Type B pancreatic cell (in vitro differentiated cells): ENCODE data around the gene CA6. TPM values are rescaled to one million over a fixed set of nuclear protein-coding genes. Genes with fewer than 3 reads are reported as not detected.
"Not testable (repeated sequence)": the region's sequence is repeated elsewhere in the genome, so short reads cannot be mapped to it uniquely, and the experiment has no call there.

Source experiments
- DNase-seq: peaks from one replicate; pipeline ENCODE4 v3.0.0; 2021; ENCODE audit warnings: mixed read lengths; ENCODE audit not compliant: unreplicated experiment; ENCODE audit errors: extremely low spot score
- H3K27ac Mint-ChIP-seq: 2 replicates; pipeline ENCODE4 v1.8.0; 2021; ENCODE audit warnings: mild to moderate bottlenecking, mixed read lengths
- H3K27me3 Mint-ChIP-seq: 2 replicates; pipeline ENCODE4 v1.8.0; 2021; ENCODE audit warnings: mixed read lengths
- H3K36me3 Mint-ChIP-seq: 2 replicates; pipeline ENCODE4 v1.8.0; 2021; ENCODE audit warnings: mixed read lengths
- H3K4me1 Mint-ChIP-seq: one replicate; pipeline ENCODE4 v1.8.0; 2021; ENCODE audit warnings: mixed read lengths; ENCODE audit not compliant: unreplicated experiment
- H3K4me3 Mint-ChIP-seq: 2 replicates; pipeline ENCODE4 v1.8.0; 2021; ENCODE audit warnings: mild to moderate bottlenecking, mixed read lengths
- H3K9me3 Mint-ChIP-seq: 2 replicates; pipeline ENCODE4 v1.8.0; 2021; ENCODE audit warnings: mixed read lengths
- total RNA-seq: library from RNA; stranded (reverse); gene quantifications from 2 replicates; pipeline ENCODE4 v1.2.1, GENCODE V29; 2021; ENCODE audit warnings: low replicate concordance
- TF ChIP-seq, protein P1 (sequence below): fragments of 200-600 bp; sonication (generic); conservative IDR thresholded peaks from 2 replicates; pipeline ENCODE4 v1.5.0; 2021; ENCODE audit warnings: antibody characterized with exemption, mild to moderate bottlenecking

Gene CA6
- total RNA-seq, 1 donor from 2014 or later: not detected

DNA sequence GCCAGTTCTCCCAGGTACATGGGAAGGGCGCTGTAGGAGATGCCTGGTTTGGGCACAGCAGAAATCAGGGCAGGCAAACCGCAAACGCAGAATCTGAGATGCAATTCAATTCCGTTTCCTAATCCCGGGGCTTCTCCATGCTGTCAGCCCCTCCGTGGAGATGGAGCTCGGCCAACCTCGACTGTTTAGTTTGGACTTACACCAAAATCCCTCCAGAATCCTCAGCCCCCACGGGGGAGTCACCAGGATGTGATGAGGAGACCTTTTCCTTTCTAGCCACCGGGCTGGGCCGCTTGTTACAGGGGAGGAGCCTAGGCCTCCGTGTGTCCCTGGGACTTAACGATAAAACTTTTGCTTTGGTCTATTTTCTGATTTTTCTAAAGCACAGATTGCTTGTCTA is 72.7 kb downstream of the CA6 start:
- H3K27me3 Mint-ChIP-seq: no peaks in the 10 kb centered on the region
- no peak overlapping the region for H3K4me3 Mint-ChIP-seq
- DNase-seq: no peak
- H3K27ac Mint-ChIP-seq: no peak overlapping the region
- TF ChIP-seq, protein P1, sequence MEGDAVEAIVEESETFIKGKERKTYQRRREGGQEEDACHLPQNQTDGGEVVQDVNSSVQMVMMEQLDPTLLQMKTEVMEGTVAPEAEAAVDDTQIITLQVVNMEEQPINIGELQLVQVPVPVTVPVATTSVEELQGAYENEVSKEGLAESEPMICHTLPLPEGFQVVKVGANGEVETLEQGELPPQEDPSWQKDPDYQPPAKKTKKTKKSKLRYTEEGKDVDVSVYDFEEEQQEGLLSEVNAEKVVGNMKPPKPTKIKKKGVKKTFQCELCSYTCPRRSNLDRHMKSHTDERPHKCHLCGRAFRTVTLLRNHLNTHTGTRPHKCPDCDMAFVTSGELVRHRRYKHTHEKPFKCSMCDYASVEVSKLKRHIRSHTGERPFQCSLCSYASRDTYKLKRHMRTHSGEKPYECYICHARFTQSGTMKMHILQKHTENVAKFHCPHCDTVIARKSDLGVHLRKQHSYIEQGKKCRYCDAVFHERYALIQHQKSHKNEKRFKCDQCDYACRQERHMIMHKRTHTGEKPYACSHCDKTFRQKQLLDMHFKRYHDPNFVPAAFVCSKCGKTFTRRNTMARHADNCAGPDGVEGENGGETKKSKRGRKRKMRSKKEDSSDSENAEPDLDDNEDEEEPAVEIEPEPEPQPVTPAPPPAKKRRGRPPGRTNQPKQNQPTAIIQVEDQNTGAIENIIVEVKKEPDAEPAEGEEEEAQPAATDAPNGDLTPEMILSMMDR: no peak
- H3K36me3 Mint-ChIP-seq: no peaks in the 10 kb centered on the region
- no peaks in the 10 kb centered on the region for H3K9me3 Mint-ChIP-seq
- peaks cover 5% of the 10 kb centered on the region for H3K4me1 Mint-ChIP-seq

DNA sequence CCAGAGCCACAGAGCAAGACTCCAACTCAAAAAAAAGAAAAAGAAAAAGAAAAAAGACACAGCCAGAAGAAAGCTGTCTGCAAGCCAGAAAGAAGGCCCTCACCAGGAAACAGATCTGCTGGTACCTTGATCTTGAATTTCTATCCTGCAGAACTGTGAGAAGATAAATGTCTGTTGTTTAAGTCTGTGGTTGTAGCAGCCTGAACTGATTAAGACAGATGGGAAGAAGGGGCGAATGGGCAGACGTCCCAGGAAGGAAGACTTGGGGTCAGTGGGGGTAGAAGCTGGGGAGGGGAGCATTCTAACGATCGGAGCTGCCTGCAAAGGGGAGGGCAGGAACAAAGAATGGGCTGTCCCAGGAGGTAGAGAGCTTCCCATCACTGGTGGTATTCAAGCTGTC is 74.2 kb downstream of the CA6 start:
- TF ChIP-seq, protein P1: no peak
- Mint-ChIP-seq H3K27ac (peak overlapping the region; percentile 18), H3K27me3 (no peaks in the 10 kb centered on the region), H3K4me1 (peaks cover 5% of the 10 kb centered on the region), H3K4me3 (no peak overlapping the region), H3K9me3 (no peaks in the 10 kb centered on the region), H3K36me3 (no peaks in the 10 kb centered on the region)
- no peak for DNase-seq

DNA sequence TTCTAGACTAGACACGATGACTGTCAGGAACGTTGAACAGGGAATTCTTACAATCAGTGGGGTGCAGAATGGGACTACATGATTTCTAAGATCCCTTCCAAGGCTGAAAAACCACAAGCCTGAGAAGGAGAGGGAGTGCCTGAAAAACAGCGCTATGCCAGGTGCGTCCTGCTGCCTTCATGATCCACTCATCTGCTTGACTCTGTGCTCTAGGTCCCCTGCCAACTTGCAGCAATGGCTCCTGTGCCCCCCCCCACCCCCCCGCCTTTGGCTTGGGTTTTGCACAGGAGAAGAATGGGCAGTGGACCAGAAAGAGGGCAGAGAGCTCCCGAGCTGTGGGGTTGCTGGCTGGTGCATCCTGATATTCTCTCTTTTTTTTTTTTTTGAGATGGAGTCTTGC is 74.6 kb downstream of the CA6 start:
- H3K27ac Mint-ChIP-seq: no peak overlapping the region
- no peaks in the 10 kb centered on the region for H3K36me3 Mint-ChIP-seq
- peaks cover 5% of the 10 kb centered on the region for H3K4me1 Mint-ChIP-seq
- H3K4me3 Mint-ChIP-seq: no peak overlapping the region
- H3K27me3 Mint-ChIP-seq: no peaks in the 10 kb centered on the region
- TF ChIP-seq, protein P1: no peak
- no peak for DNase-seq
- H3K9me3 Mint-ChIP-seq: no peaks in the 10 kb centered on the region

DNA sequence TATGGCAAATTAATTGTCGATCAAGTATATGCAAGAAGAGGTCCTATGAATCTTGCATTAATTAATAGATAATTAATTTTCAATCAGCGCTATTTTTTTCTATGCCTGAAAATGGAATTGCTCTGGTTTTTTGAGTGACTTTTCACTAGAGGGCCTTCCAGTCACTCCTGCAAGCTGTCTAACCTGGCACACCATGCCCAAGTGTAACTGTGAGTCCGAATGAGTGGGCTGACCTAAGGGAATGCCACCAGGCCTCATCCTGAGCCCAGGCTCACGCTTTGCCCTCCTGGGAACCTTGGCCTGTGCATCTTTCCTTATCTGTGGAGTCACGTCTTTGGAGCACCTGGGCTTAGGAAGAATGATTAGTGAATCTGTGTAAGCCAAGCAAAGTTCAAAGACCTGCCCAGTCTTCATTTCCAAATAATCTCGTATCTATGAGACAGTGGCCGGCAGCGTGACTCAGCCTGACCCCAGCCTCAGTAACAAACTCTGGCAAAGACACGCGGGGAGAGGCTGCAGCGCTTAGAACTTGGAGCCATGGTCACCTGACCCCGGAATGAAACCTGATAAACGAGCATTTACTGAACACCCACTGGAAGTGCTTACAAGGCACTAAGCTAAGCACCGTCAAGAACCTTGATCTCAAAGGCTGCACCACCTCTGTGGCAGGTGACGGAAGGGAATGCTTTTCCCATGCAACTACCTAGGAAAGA is 76.5 kb downstream of the CA6 start:
- not testable (repeated sequence) for H3K9me3 Mint-ChIP-seq, H3K4me1 Mint-ChIP-seq, H3K27me3 Mint-ChIP-seq, H3K27ac Mint-ChIP-seq, H3K4me3 Mint-ChIP-seq, DNase-seq, H3K36me3 Mint-ChIP-seq

DNA sequence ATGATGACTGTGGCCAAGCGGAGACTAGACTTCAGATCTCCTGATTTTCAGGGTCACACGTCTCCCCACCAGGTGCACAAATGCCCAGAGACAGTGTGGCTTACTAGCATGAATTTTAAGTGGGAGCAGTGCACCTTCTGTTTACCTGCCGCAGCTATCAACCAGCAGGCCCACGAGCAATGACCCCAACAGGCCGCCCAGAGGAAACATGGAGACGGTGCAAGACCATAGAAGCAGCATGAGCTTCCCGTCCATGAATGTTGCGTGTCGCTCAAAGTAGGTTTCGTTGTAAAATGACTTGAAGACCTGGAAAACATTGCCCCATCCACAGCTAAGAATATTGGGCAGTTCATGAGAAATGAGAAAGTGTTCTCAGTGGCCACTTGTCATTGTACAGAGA is 77.1 kb downstream of the CA6 start:
- no peaks in the 10 kb centered on the region for H3K27me3 Mint-ChIP-seq

More for the DNA sequence above, 77.1 kb downstream of the CA6 start:
- TF ChIP-seq, protein P1: no peak
- no peak overlapping the region for H3K4me3 Mint-ChIP-seq
- no peak for DNase-seq
- H3K9me3 Mint-ChIP-seq: no peaks in the 10 kb centered on the region
- no peaks in the 10 kb centered on the region for H3K36me3 Mint-ChIP-seq
- H3K4me1 Mint-ChIP-seq: peaks cover 5% of the 10 kb centered on the region
- H3K27ac Mint-ChIP-seq: no peak overlapping the region

Other genes with a start within 250 kb of the CA6 start
- 100 and 141 TPM in 2 replicates for gene RERE, start 128.2 kb upstream of the CA6 start, total RNA-seq
- 599 and 828 TPM in 2 replicates for gene ENO1, start 67.2 kb upstream of the CA6 start, total RNA-seq
- gene SLC2A7, start 80.6 kb downstream of the CA6 start, total RNA-seq: not detected in 2 replicates
- 2.7 and 10.7 TPM in 2 replicates for gene SLC2A5, start 123.8 kb downstream of the CA6 start, total RNA-seq
- 7.7 and 26.6 TPM in 2 replicates for gene GPR157, start 183.2 kb downstream of the CA6 start, total RNA-seq